ENCODE measurements around the gene ABCC8. TPM values are rescaled to one million over a fixed set of nuclear protein-coding genes. Genes with fewer than 3 reads are reported as not detected.
A peak's percentile ranks its signal among the peaks of the same experiment; 100 is the strongest.

The ABCC8 gene
- total RNA-seq, 1 experiment from 2014 or later, result not detected

GRCh38 chr11:17388609-17389210, 87.9 kb downstream of the ABCC8 start, which contains the start of gene KCNJ11:
Gene KCNJ11 (minus strand): TSS chr11:17388659. CDS start chr11:17388091, 568 bp downstream.
- intact Hi-C loops (cut with micrococcal nuclease; ENCODE audit: unreplicated experiment), result loop anchor here (10.0 kb wide), 1 partner anchor 346 kb away; the partner anchor contains the start of gene KCNC1

GRCh38 chr11:17387811-17388210, 88.8 kb downstream of the ABCC8 start:
- Histone ChIP-seq H3K36me3 (ENCODE audit: insufficient read depth, low read length, poor library complexity, severe bottlenecking) (no peaks in the 10 kb centered on the region), H3K9me3 (ENCODE audit: low read depth, low read length, poor library complexity, severe bottlenecking) (no peaks in the 10 kb centered on the region), H3K4me1 (ENCODE audit: insufficient read depth, low read length, poor library complexity, severe bottlenecking) (no peaks in the 10 kb centered on the region), H3K27me3 (replicated peaks; ENCODE audit: insufficient read depth, low read depth, low read length, poor library complexity) (no peaks in the 10 kb centered on the region), H3K27ac (ENCODE audit: low read depth, low read length, poor library complexity, severe bottlenecking) (no peak overlapping the region), H3K4me3 (ENCODE audit: low read depth, low read length, poor library complexity, severe bottlenecking) (no peak overlapping the region)
- BruUV-seq (replicated peaks), result no TSS peak
- ChIA-PET CTCF (no interaction called here), POLR2A (ENCODE audit: low non-redundant PET) (no interaction called here)
- intact Hi-C loops (cut with micrococcal nuclease; ENCODE audit: unreplicated experiment), result loop anchor here (10.0 kb wide), 1 partner anchor 347 kb away; the partner anchor contains the start of gene KCNC1
- no peak for TF ChIP-seq CTCF (conservative IDR thresholded peaks at IDR 0.05; ENCODE audit: low read depth, low read length)
- TF ChIP-seq EZH2 (IDR thresholded peaks at IDR 0.05; ENCODE audit: borderline replicate concordance, low read depth, low read length, poor library complexity, severe bottlenecking), result no peak
- DNase-seq (ENCODE audit: low spot score), result no peak

More at GRCh38 chr11:17388609-17389210, 87.9 kb downstream of the ABCC8 start, which contains the start of gene KCNJ11:
- POLR2A ChIA-PET (ENCODE audit: low non-redundant PET), result no interaction called here
- no peaks in the 10 kb centered on the region for H3K9me3 ChIP-seq (ENCODE audit: low read depth, low read length, poor library complexity, severe bottlenecking)
- CTCF ChIA-PET, result interaction anchor here (0.6 kb wide), 2 partner anchors 13 to 160 kb away, joined by 3 to 6 read pairs; no protein-coding TSS in a partner anchor
- H3K36me3 ChIP-seq (ENCODE audit: insufficient read depth, low read length, poor library complexity, severe bottlenecking), result no peaks in the 10 kb centered on the region
- TF ChIP-seq CTCF (conservative IDR thresholded peaks at IDR 0.05; ENCODE audit: low read depth, low read length), result no peak
- TF ChIP-seq EZH2 (IDR thresholded peaks at IDR 0.05; ENCODE audit: borderline replicate concordance, low read depth, low read length, poor library complexity, severe bottlenecking), result no peak
- BruUV-seq (replicated peaks), result no TSS peak
- peak within 1 kb of the TSS; percentile 44 for H3K4me3 ChIP-seq (ENCODE audit: low read depth, low read length, poor library complexity, severe bottlenecking)
- no peaks in the 10 kb centered on the region for H3K27me3 ChIP-seq (replicated peaks; ENCODE audit: insufficient read depth, low read depth, low read length, poor library complexity)
- H3K27ac ChIP-seq (ENCODE audit: low read depth, low read length, poor library complexity, severe bottlenecking), result no peak within 1 kb of the TSS
- DNase-seq (ENCODE audit: low spot score), result peak; percentile 3
- H3K4me1 ChIP-seq (ENCODE audit: insufficient read depth, low read length, poor library complexity, severe bottlenecking), result no peaks in the 10 kb centered on the region

GRCh38 chr11:17387254-17387653, 89.4 kb downstream of the ABCC8 start:
- H3K4me3 ChIP-seq (ENCODE audit: low read depth, low read length, poor library complexity, severe bottlenecking), result no peak overlapping the region
- no peak for DNase-seq (ENCODE audit: low spot score)
- TF ChIP-seq EZH2 (IDR thresholded peaks at IDR 0.05; ENCODE audit: borderline replicate concordance, low read depth, low read length, poor library complexity, severe bottlenecking) (no peak), CTCF (conservative IDR thresholded peaks at IDR 0.05; ENCODE audit: low read depth, low read length) (no peak)
- no peaks in the 10 kb centered on the region for H3K27me3 ChIP-seq (replicated peaks; ENCODE audit: insufficient read depth, low read depth, low read length, poor library complexity)
- ChIA-PET POLR2A (ENCODE audit: low non-redundant PET) (no interaction called here), CTCF (interaction anchor here (0.9 to 1.5 kb wide), 4 partner anchors 34 to 141 kb away, joined by 3 to 5 read pairs (median 4); no protein-coding TSS in a partner anchor)
- H3K9me3 ChIP-seq (ENCODE audit: low read depth, low read length, poor library complexity, severe bottlenecking), result no peaks in the 10 kb centered on the region
- no peak overlapping the region for H3K27ac ChIP-seq (ENCODE audit: low read depth, low read length, poor library complexity, severe bottlenecking)
- intact Hi-C loops (cut with micrococcal nuclease; ENCODE audit: unreplicated experiment), result loop anchor here (10.0 kb wide), 1 partner anchor 348 kb away; the partner anchor contains the start of gene KCNC1
- H3K4me1 ChIP-seq (ENCODE audit: insufficient read depth, low read length, poor library complexity, severe bottlenecking), result no peaks in the 10 kb centered on the region
- no peaks in the 10 kb centered on the region for H3K36me3 ChIP-seq (ENCODE audit: insufficient read depth, low read length, poor library complexity, severe bottlenecking)
- no TSS peak for BruUV-seq (replicated peaks)
